Liver (tissue), 9 donors: ENCODE measurements around the gene PACS1. TPM values are rescaled to one million over a fixed set of nuclear protein-coding genes. Genes with fewer than 3 reads are reported as not detected.
"Not testable (repeated sequence)": the region's sequence is repeated elsewhere in the genome, so short reads cannot be mapped to it uniquely, and the experiment has no call there.

ENCODE experiments used
- DNase-seq: peaks from one replicate; pipeline ENCODE4 v3.0.0-alpha.2; 2017; ENCODE audit warnings: low spot score
- H3K27ac ChIP-seq, 2 donors: one replicate each; pipeline ENCODE4 v1.7.0; 2013; ENCODE audit warnings: inconsistent platforms in 2 of 2, low read length in 2 of 2, control low read depth in 1 of 2, low read depth in 1 of 2, mild to moderate bottlenecking in 1 of 2
- H3K27me3 ChIP-seq, 4 donors: one replicate each; pipeline versions ENCODE4 v1.6.1 to v1.7.0; 2013; ENCODE audit warnings: low read length in 3 of 4, inconsistent platforms in 1 of 4, mild to moderate bottlenecking in 1 of 4, moderate library complexity in 1 of 4; ENCODE audit not compliant: control insufficient read depth in 4 of 4, insufficient read depth in 4 of 4
- H3K36me3 ChIP-seq, 4 donors: one replicate each; pipeline versions ENCODE4 v1.6.1 to v1.7.0; 2013; ENCODE audit warnings: low read length in 3 of 4, mild to moderate bottlenecking in 3 of 4, low read depth in 1 of 4, moderate library complexity in 1 of 4; ENCODE audit not compliant: control insufficient read depth in 4 of 4, insufficient read depth in 3 of 4
- H3K4me1 ChIP-seq, 4 donors: one replicate each; pipeline versions ENCODE4 v1.6.1 to v1.7.0; 2013; ENCODE audit warnings: low read length in 3 of 4, mild to moderate bottlenecking in 3 of 4, moderate library complexity in 1 of 4; ENCODE audit not compliant: control insufficient read depth in 4 of 4, insufficient read depth in 4 of 4
- H3K4me3 ChIP-seq, 3 donors: one replicate each; pipeline versions ENCODE4 v1.6.1 to v1.7.0; 2013; ENCODE audit warnings: low read length in 3 of 3, control low read depth in 1 of 3, low read depth in 1 of 3, mild to moderate bottlenecking in 1 of 3
- H3K9ac ChIP-seq, 2 donors: one replicate each; pipeline ENCODE4 v1.7.0; 2013; ENCODE audit warnings: low read length in 2 of 2, mild to moderate bottlenecking in 2 of 2, moderate library complexity in 2 of 2, control low read depth in 1 of 2, low read depth in 1 of 2
- H3K9me3 ChIP-seq, 4 donors: one replicate each; pipeline versions ENCODE4 v1.6.1 to v1.7.0; 2013; ENCODE audit warnings: low read length in 3 of 4; ENCODE audit not compliant: control insufficient read depth in 4 of 4
- EGR1 ChIP-seq, 2 donors: IDR thresholded peaks; 2 replicates each; pipeline ENCODE4 v1.6.1; 2016 to 2018; ENCODE audit warnings: antibody characterized with exemption in 2 of 2, low read depth in 2 of 2
- GABPA ChIP-seq, 2 donors: IDR thresholded peaks in 1 of 2; conservative IDR thresholded peaks in 1 of 2; 2 replicates each; pipeline ENCODE4 v1.6.1; 2016; ENCODE audit warnings: antibody characterized with exemption in 2 of 2, mild to moderate bottlenecking in 1 of 2, moderate library complexity in 1 of 2
- HNF4A ChIP-seq, 2 donors: conservative IDR thresholded peaks; 2 replicates each; pipeline ENCODE4 v1.6.1; 2016; ENCODE audit warnings: antibody characterized with exemption in 2 of 2, mild to moderate bottlenecking in 2 of 2
- HNF4G ChIP-seq: IDR thresholded peaks from 2 replicates; pipeline ENCODE4 v1.6.1; 2016; ENCODE audit warnings: antibody characterized with exemption
- JUND ChIP-seq, 2 donors: IDR thresholded peaks; 2 replicates each; pipeline ENCODE4 v1.6.1; 2016; ENCODE audit warnings: antibody characterized with exemption in 2 of 2
- MAX ChIP-seq: IDR thresholded peaks from 2 replicates; pipeline ENCODE4 v1.6.1; 2016; ENCODE audit warnings: antibody characterized with exemption
- RAD21 ChIP-seq, 2 donors: IDR thresholded peaks; 2 replicates each; pipeline ENCODE4 v1.6.1; 2016; ENCODE audit warnings: antibody characterized with exemption in 2 of 2, mild to moderate bottlenecking in 2 of 2
- RXRA ChIP-seq, 2 donors: IDR thresholded peaks; 2 replicates each; pipeline ENCODE4 v1.6.1; 2017 to 2018; ENCODE audit warnings: antibody characterized with exemption in 2 of 2, mild to moderate bottlenecking in 1 of 2
- SP1 ChIP-seq: IDR thresholded peaks from 2 replicates; pipeline ENCODE4 v1.6.1; 2018; ENCODE audit warnings: antibody characterized with exemption, mild to moderate bottlenecking
- YY1 ChIP-seq: IDR thresholded peaks from 2 replicates; pipeline ENCODE4 v1.6.1; 2016; ENCODE audit warnings: antibody characterized with exemption, mild to moderate bottlenecking
- ZBTB33 ChIP-seq: IDR thresholded peaks from 2 replicates; pipeline ENCODE4 v1.6.1; 2016; ENCODE audit warnings: antibody characterized with exemption
- WGBS: extraction: QIAGEN DNeasy Blood & Tissue Kit; methylation state at CpG from one replicate; pipeline ENCODE4 v1.1.7; 2013; 5-methylcytosine and 5-hydroxymethylcytosine counted together
- polyA plus RNA-seq, 2 donors: library from polyadenylated mRNA; stranded (reverse) in 1 of 2; unstranded in 1 of 2; fragments of 200-250 nt in 1 of 2; fragments of >200 nt in 1 of 2; fragmentation: Nextera tagmentation in 1 of 2; extraction: Ambion mirVana in 1 of 2; gene quantifications; one replicate each; pipeline versions ENCODE4 v1.2.1 to v1.2.3, GENCODE V29; 2013 to 2015
- total RNA-seq, 2 donors: library from RNA; depleted of rRNA; stranded (reverse); fragments of >200 nt; gene quantifications; one replicate each; pipeline ENCODE4 v1.2.3, GENCODE V29; 2014
- donor health status: healthy.
- donor health status: healthy.
- donor health status: healthy.
- donor health status: healthy.
- donor health status: healthy.

PACS1 gene
- total and polyA plus RNA-seq, 4 donors: 2.7 to 9.1 (median 7.3) TPM

- Histone ChIP-seq H3K9ac (no peak overlapping the region), H3K27ac (no peak overlapping the region), H3K36me3 (peaks cover 0 to 4% (median 0%) of the 10 kb centered on the region in 4 donors), H3K4me3 (no peak overlapping the region), H3K9me3 (no peaks in the 10 kb centered on the region), H3K4me1 (no peaks in the 10 kb centered on the region), H3K27me3 (no peaks in the 10 kb centered on the region)
- no peak for DNase-seq
- WGBS: 90% methylated on average over 6 of the region's 6 CpGs
- TF ChIP-seq SP1 (no peak), HNF4G (no peak), RAD21 (IDR thresholded peaks at IDR 0.05) (no peak), ZBTB33 (no peak), JUND (IDR thresholded peaks at IDR 0.05) (no peak), RXRA (IDR thresholded peaks at IDR 0.05) (no peak)
Measured at GRCh38 chr11:66248903-66249302, 178.8 kb downstream of the PACS1 start.

- no peak overlapping the region for H3K4me3 ChIP-seq
- DNase-seq: no peak
- TF ChIP-seq HNF4G: no peak
- H3K4me1 ChIP-seq: peaks cover 0 to under 1% (median 0%) of the 10 kb centered on the region in 4 donors
- H3K9ac ChIP-seq: no peak overlapping the region
- no peaks in the 10 kb centered on the region for H3K36me3 ChIP-seq
- no peaks in the 10 kb centered on the region for H3K9me3 ChIP-seq
- H3K27me3 ChIP-seq: no peaks in the 10 kb centered on the region
- H3K27ac ChIP-seq: no peak overlapping the region
- WGBS: 84% methylated on average over 7 of the region's 7 CpGs
Measured at GRCh38 chr11:66251809-66252208, 181.7 kb downstream of the PACS1 start.

- not testable (repeated sequence) for DNase-seq, H3K9ac ChIP-seq, H3K27ac ChIP-seq, H3K4me1 ChIP-seq, H3K27me3 ChIP-seq, H3K9me3 ChIP-seq, H3K36me3 ChIP-seq, H3K4me3 ChIP-seq
- 88% methylated on average over 6 of the region's 6 CpGs for WGBS
Measured at GRCh38 chr11:66253081-66253480, 183.0 kb downstream of the PACS1 start.

GRCh38 chr11:66258473-66258893 is 188.4 kb downstream of the PACS1 start:
- 7% methylated on average over 28 of the region's 28 CpGs for WGBS
- H3K9ac ChIP-seq: peak overlapping the region in 1 of 2 donors; percentile 75

More at GRCh38 chr11:66258473-66258893, 188.4 kb downstream of the PACS1 start:
- no peaks in the 10 kb centered on the region for H3K27me3 ChIP-seq
- no peak overlapping the region for H3K27ac ChIP-seq
- peaks cover 2 to 16% (median 9%) of the 10 kb centered on the region in 4 donors for H3K4me1 ChIP-seq
- no peak for TF ChIP-seq RXRA (IDR thresholded peaks at IDR 0.05)
- TF ChIP-seq RAD21 (IDR thresholded peaks at IDR 0.05): no peak
- TF ChIP-seq MAX: no peak
- TF ChIP-seq HNF4A (conservative IDR thresholded peaks at IDR 0.05): no peak
- no peak for TF ChIP-seq GABPA (IDR thresholded peaks at IDR 0.05 in 1 of 2, conservative IDR thresholded peaks at IDR 0.05 in 1 of 2)
- TF ChIP-seq YY1: no peak
- no peak for TF ChIP-seq JUND (IDR thresholded peaks at IDR 0.05)
- no peak for TF ChIP-seq EGR1 (IDR thresholded peaks at IDR 0.05; ENCODE audit: low read depth in 2 of 2)
- no peak for TF ChIP-seq SP1
- no peak for DNase-seq
- peak overlapping the region in 1 of 3 donors; percentile 91 for H3K4me3 ChIP-seq
- no peaks in the 10 kb centered on the region for H3K9me3 ChIP-seq
- peaks cover 0 to 6% (median 2%) of the 10 kb centered on the region in 4 donors for H3K36me3 ChIP-seq
